CD14-positive monocyte (primary cell): ENCODE results near the gene ITGAL. TPM values are rescaled to one million over a fixed set of nuclear protein-coding genes. Genes with fewer than 3 reads are reported as not detected.

Experiments used
- DNase-seq, 3 donors: peaks; one replicate each; pipeline ENCODE4 v3.0.0-alpha.2; 2011 to 2022
- H2AFZ ChIP-seq: 2 replicates; pipeline ENCODE4 v1.6.0; 2012; ENCODE audit warnings: mild to moderate bottlenecking, low read depth, low read length, inconsistent platforms; ENCODE audit not compliant: insufficient read depth, poor library complexity, severe bottlenecking
- H3K27ac ChIP-seq, 2 donors: 1 replicate in 1 of 2; 2 replicates in 1 of 2; pipeline ENCODE4 v1.5.1; 2012 to 2013; ENCODE audit warnings: low read length in 2 of 2, control low read depth in 1 of 2, inconsistent platforms in 1 of 2, low read depth in 1 of 2, mild to moderate bottlenecking in 1 of 2
- H3K27me3 ChIP-seq, 2 donors: one replicate each; pipeline versions ENCODE4 v1.6.0 to v1.6.1; 2011 to 2013; ENCODE audit warnings: low read length in 2 of 2; ENCODE audit not compliant: control insufficient read depth in 2 of 2, insufficient read depth in 2 of 2
- H3K36me3 ChIP-seq, 2 donors: replicated peaks in 1 of 2; 1 replicate in 1 of 2; 2 replicates in 1 of 2; pipeline versions ENCODE4 v1.5.1 to v1.6.1; 2012 to 2013; ENCODE audit warnings: low read length in 2 of 2, control low read depth in 1 of 2, inconsistent platforms in 1 of 2, mild to moderate bottlenecking in 1 of 2; ENCODE audit not compliant: insufficient read depth in 2 of 2, control insufficient read depth in 1 of 2
- H3K4me1 ChIP-seq, 2 donors: 1 replicate in 1 of 2; 2 replicates in 1 of 2; pipeline versions ENCODE4 v1.5.1 to v1.6.1; 2012 to 2013; ENCODE audit warnings: low read length in 2 of 2, control low read depth in 1 of 2, inconsistent platforms in 1 of 2, mild to moderate bottlenecking in 1 of 2, moderate library complexity in 1 of 2; ENCODE audit not compliant: insufficient read depth in 2 of 2, control insufficient read depth in 1 of 2
- H3K4me2 ChIP-seq: replicated peaks from 2 replicates; pipeline ENCODE3; 2012; ENCODE audit warnings: low read length, moderate library complexity, mild to moderate bottlenecking; ENCODE audit not compliant: poor library complexity, severe bottlenecking; ENCODE audit errors: extremely low read depth
- H3K4me3 ChIP-seq, 3 experiments: fragments of 200-600 bp in 1 of 3; sonication (generic) in 1 of 3; replicated peaks in 1 of 3; 1 replicate in 2 of 3; 2 replicates in 1 of 3; pipeline ENCODE4 v1.5.1; 2011 to 2013; ENCODE audit warnings: low read length in 3 of 3, mild to moderate bottlenecking in 3 of 3, control low read depth in 2 of 3, low read depth in 2 of 3, inconsistent platforms in 1 of 3, moderate library complexity in 1 of 3
- H3K79me2 ChIP-seq: 2 replicates; pipeline ENCODE4 v1.6.0; 2012; ENCODE audit warnings: mild to moderate bottlenecking, control low read depth, inconsistent platforms, low read length, moderate library complexity; ENCODE audit not compliant: insufficient read depth
- H3K9ac ChIP-seq: 2 replicates; pipeline ENCODE4 v1.6.0; 2017; ENCODE audit warnings: low read length, mild to moderate bottlenecking; ENCODE audit not compliant: insufficient read depth, poor library complexity, severe bottlenecking
- H3K9me3 ChIP-seq, 2 donors: replicated peaks in 1 of 2; 1 replicate in 1 of 2; 2 replicates in 1 of 2; pipeline versions ENCODE4 v1.5.1 to v1.6.1; 2012 to 2013; ENCODE audit warnings: low read length in 2 of 2, control low read depth in 1 of 2; ENCODE audit not compliant: control insufficient read depth in 1 of 2, insufficient read depth in 1 of 2
- H4K20me1 ChIP-seq: 2 replicates; pipeline ENCODE4 v1.6.0; 2012; ENCODE audit warnings: mild to moderate bottlenecking, low read length, control low read depth, moderate library complexity; ENCODE audit not compliant: insufficient read depth
- H3K27ac Mint-ChIP-seq, 7 donors: one replicate each; pipeline ENCODE4 v1.8.0; 2020; ENCODE audit warnings: mild to moderate bottlenecking in 7 of 7, mixed read lengths in 7 of 7, moderate library complexity in 6 of 7, inconsistent platforms in 2 of 7
- H3K27me3 Mint-ChIP-seq, 3 donors: one replicate each; pipeline ENCODE4 v1.8.0; 2021 to 2022; ENCODE audit warnings: low read depth in 3 of 3, mild to moderate bottlenecking in 3 of 3, mixed read lengths in 3 of 3, moderate library complexity in 3 of 3, inconsistent platforms in 1 of 3
- H3K36me3 Mint-ChIP-seq, 2 donors: one replicate each; pipeline ENCODE4 v1.8.0; 2020; ENCODE audit warnings: mixed read lengths in 2 of 2, inconsistent platforms in 1 of 2, mild to moderate bottlenecking in 1 of 2
- H3K4me1 Mint-ChIP-seq: one replicate; pipeline ENCODE4 v1.8.0; 2020; ENCODE audit warnings: mild to moderate bottlenecking, mixed read lengths
- H3K4me3 Mint-ChIP-seq, 2 donors: one replicate each; pipeline ENCODE4 v1.8.0; 2020; ENCODE audit warnings: mild to moderate bottlenecking in 2 of 2, mixed read lengths in 2 of 2, moderate library complexity in 1 of 2
- H3K9me3 Mint-ChIP-seq, 7 donors: one replicate each; pipeline ENCODE4 v1.8.0; 2020 to 2022; ENCODE audit warnings: mixed read lengths in 7 of 7, mild to moderate bottlenecking in 6 of 7, moderate library complexity in 6 of 7, inconsistent platforms in 2 of 7
- WGBS: methylation state at CpG from one replicate; pipeline ENCODE4 v1.1.5; 2013; ENCODE audit warnings: missing lambda C conversion rate; ENCODE audit not compliant: insufficient coverage; 5-methylcytosine and 5-hydroxymethylcytosine counted together
- intact Hi-C, 2 donors: fragments of 100-400 bp; cut with micrococcal nuclease; formaldehyde crosslinking; loops; one replicate each; pipeline versions ENCODE4 v1.15.0 to v1.15.1; 2023
- polyA plus RNA-seq, 3 donors: library from polyadenylated mRNA; depleted of rRNA in 1 of 3; unstranded in 2 of 3; stranded (reverse) in 1 of 3; fragments of 300-500 nt in 2 of 3; fragments of >200 nt in 1 of 3; fragmentation: Illumina TruSeq in 2 of 3; gene quantifications; 1 replicate in 2 of 3; 2 replicates in 1 of 3; pipeline ENCODE4 v1.2.3, GENCODE V29; 2012 to 2021
- TF ChIP-seq, protein P1 (sequence below): fragments of 200-600 bp; IDR thresholded peaks from one replicate; pipeline ENCODE4 v1.8.0; 2022; ENCODE audit warnings: antibody characterized with exemption, mild to moderate bottlenecking

The ITGAL gene
- polyA plus RNA-seq, 3 donors = 56.8 to 474 (median 109) TPM

DNA sequence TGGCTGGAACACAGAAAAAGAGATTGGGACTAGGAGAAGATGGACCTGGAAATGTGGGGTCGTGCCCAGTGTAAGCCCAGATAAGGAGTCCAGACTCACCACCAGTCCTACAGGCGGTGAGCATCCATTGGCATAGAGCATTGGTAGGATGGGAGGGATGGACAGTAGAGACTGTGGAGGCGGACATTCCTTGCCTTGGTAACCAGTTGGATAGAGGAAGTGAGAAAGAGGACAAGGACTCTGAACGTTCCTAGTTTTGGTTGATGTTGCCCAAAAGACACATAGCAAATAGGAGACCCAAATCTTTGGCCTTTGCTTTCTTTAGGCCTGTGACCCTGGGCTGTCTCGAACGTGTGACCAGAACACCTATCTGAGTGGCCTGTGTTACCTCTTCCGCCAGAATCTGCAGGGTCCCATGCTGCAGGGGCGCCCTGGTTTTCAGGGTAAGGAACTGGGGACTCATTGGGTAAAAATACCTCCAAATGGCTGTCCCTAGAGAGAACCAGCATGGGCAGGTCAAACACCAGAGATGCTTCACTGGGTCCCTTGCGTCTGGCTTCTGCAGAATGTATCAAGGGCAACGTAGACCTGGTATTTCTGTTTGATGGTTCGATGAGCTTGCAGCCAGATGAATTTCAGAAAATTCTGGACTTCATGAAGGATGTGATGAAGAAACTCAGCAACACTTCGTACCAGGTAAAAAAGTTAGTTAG, 6.4 kb downstream of the ITGAL start:
- Mint-ChIP-seq H3K36me3 (peaks cover 70 to 91% of the 10 kb centered on the region in 2 donors), H3K27ac (peak overlapping the region in 6 of 7 donors; percentile 41 to 82 (median 66))

DNA sequence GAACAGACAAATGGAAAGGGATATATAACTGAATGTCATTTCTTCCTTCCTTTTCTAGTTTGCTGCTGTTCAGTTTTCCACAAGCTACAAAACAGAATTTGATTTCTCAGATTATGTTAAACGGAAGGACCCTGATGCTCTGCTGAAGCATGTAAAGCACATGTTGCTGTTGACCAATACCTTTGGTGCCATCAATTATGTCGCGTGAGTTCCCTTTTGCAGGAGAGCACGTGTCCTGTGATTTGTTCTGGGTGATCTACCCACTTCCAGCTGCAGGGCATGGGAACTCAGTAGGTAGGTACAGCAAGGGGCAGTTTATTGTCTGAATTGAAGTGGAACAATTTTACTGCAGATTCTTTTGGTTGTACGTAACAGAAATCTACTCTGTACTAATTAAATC, 8.8 kb downstream of the ITGAL start:
- Histone ChIP-seq H3K79me2 (peaks cover 83% of the 10 kb centered on the region), H3K9ac (no peak overlapping the region), H3K9me3 (no peaks in the 10 kb centered on the region), H3K36me3 (peaks cover 82 to 96% of the 10 kb centered on the region in 2 donors), H3K4me3 (no peak overlapping the region), H3K27me3 (no peaks in the 10 kb centered on the region), H3K4me2 (no peak overlapping the region), H3K4me1 (peaks cover 16 to 38% of the 10 kb centered on the region in 2 donors), H3K27ac (peak overlapping the region in 1 of 2 donors; percentile 36), H4K20me1 (peaks cover 100% of the 10 kb centered on the region), H2AFZ (no peak overlapping the region)
- peaks cover 33% of the 10 kb centered on the region for H3K4me1 Mint-ChIP-seq
- DNase-seq = no peak
- no peak overlapping the region for H3K4me3 Mint-ChIP-seq
- TF ChIP-seq, protein P1, sequence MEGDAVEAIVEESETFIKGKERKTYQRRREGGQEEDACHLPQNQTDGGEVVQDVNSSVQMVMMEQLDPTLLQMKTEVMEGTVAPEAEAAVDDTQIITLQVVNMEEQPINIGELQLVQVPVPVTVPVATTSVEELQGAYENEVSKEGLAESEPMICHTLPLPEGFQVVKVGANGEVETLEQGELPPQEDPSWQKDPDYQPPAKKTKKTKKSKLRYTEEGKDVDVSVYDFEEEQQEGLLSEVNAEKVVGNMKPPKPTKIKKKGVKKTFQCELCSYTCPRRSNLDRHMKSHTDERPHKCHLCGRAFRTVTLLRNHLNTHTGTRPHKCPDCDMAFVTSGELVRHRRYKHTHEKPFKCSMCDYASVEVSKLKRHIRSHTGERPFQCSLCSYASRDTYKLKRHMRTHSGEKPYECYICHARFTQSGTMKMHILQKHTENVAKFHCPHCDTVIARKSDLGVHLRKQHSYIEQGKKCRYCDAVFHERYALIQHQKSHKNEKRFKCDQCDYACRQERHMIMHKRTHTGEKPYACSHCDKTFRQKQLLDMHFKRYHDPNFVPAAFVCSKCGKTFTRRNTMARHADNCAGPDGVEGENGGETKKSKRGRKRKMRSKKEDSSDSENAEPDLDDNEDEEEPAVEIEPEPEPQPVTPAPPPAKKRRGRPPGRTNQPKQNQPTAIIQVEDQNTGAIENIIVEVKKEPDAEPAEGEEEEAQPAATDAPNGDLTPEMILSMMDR = no peak
- intact Hi-C loops = loop anchor here in 1 of 2 donors (5.0 kb wide), 1 partner anchor 34 kb away; the partner anchor contains the start of gene SEPHS2
- peaks cover 74 to 94% of the 10 kb centered on the region in 2 donors for H3K36me3 Mint-ChIP-seq
- H3K9me3 Mint-ChIP-seq = no peaks in the 10 kb centered on the region
- 93% methylated on average over 3 of the region's 5 CpGs for WGBS
- no peak overlapping the region for H3K27ac Mint-ChIP-seq
- H3K27me3 Mint-ChIP-seq = no peaks in the 10 kb centered on the region

More for the DNA sequence above, 6.4 kb downstream of the ITGAL start:
- peaks cover 91% of the 10 kb centered on the region for H3K79me2 ChIP-seq
- H2AFZ ChIP-seq = no peak overlapping the region
- intact Hi-C loops = no loop called here
- Mint-ChIP-seq H3K4me1 (peaks cover 48% of the 10 kb centered on the region), H3K4me3 (no peak overlapping the region), H3K27me3 (no peaks in the 10 kb centered on the region), H3K9me3 (no peaks in the 10 kb centered on the region)
- H3K9ac ChIP-seq = no peak overlapping the region
- no peaks in the 10 kb centered on the region for H3K27me3 ChIP-seq
- no peak overlapping the region for H3K4me2 ChIP-seq
- DNase-seq = no peak
- peaks cover 100% of the 10 kb centered on the region for H4K20me1 ChIP-seq
- peaks cover 32 to 55% of the 10 kb centered on the region in 2 donors for H3K4me1 ChIP-seq
- WGBS = 79% methylated on average over 9 of the region's 12 CpGs
- peaks cover 79 to 95% of the 10 kb centered on the region in 2 donors for H3K36me3 ChIP-seq
- peak overlapping the region in 1 of 2 donors; percentile 40 for H3K27ac ChIP-seq
- no peaks in the 10 kb centered on the region for H3K9me3 ChIP-seq
- no peak overlapping the region for H3K4me3 ChIP-seq
- TF ChIP-seq, protein P1 = no peak
